SU-DHL-6 (cell line): ENCODE measurements around the gene TUBB2B.

Source experiments
- H2AFZ ChIP-seq: fragments of 200-600 bp; sonication (generic); 2 replicates; pipeline ENCODE4 v1.6.1; 2014; ENCODE audit warnings: low read depth, mild to moderate bottlenecking, moderate library complexity, mixed read lengths, antibody characterized with exemption, low read length; ENCODE audit not compliant: severe bottlenecking
- H3F3A ChIP-seq: fragments of 200-600 bp; shearing (Covaris generic); 2 replicates; pipeline ENCODE4 v1.6.0; 2016; ENCODE audit warnings: antibody characterized with exemption, mild to moderate bottlenecking; ENCODE audit not compliant: insufficient read depth
- H3K27ac ChIP-seq: fragments of 200-600 bp; sonication (generic); 2 replicates; pipeline ENCODE4 v1.5.1; 2016; ENCODE audit warnings: low read depth, mild to moderate bottlenecking, low read length, moderate library complexity, mixed read lengths
- H3K27me3 ChIP-seq: fragments of 200-600 bp; sonication (generic), shearing (Covaris generic); 2 replicates; pipeline ENCODE4 v1.6.0; 2014; ENCODE audit warnings: mild to moderate bottlenecking, low read length
- H3K36me3 ChIP-seq: fragments of 200-600 bp; sonication (generic); 2 replicates; pipeline ENCODE4 v1.6.1; 2014; ENCODE audit warnings: mild to moderate bottlenecking, low read length, mixed read lengths
- H3K4me2 ChIP-seq: fragments of 300-600, 200-600 bp; shearing (Covaris generic), sonication (generic); 2 replicates; pipeline ENCODE4 v1.6.0; 2014; ENCODE audit warnings: low read length, low read depth, mild to moderate bottlenecking; ENCODE audit not compliant: poor library complexity, severe bottlenecking
- H3K4me3 ChIP-seq: fragments of 200-600 bp; sonication (generic); 2 replicates; pipeline ENCODE4 v1.5.1; 2014; ENCODE audit warnings: antibody characterized with exemption, low read length, mild to moderate bottlenecking, mixed read lengths; ENCODE audit not compliant: insufficient read depth, poor library complexity, severe bottlenecking
- H3K79me2 ChIP-seq: fragments of 200-600 bp; sonication (generic); 2 replicates; pipeline ENCODE4 v1.6.1; 2014; ENCODE audit warnings: mild to moderate bottlenecking, low read length, moderate library complexity; ENCODE audit not compliant: insufficient read depth
- H3K9ac ChIP-seq: fragments of 200-600 bp; sonication (generic); 2 replicates; pipeline ENCODE4 v1.7.0; 2014; ENCODE audit warnings: mild to moderate bottlenecking, low read length
- H3K9me2 ChIP-seq: fragments of 200-600 bp; sonication (generic); replicated peaks from 2 replicates; pipeline ENCODE4 v1.6.1; 2014; ENCODE audit warnings: low read length; ENCODE audit not compliant: insufficient read depth
- H3K9me3 ChIP-seq: fragments of 200-600 bp; sonication (generic); 2 replicates; pipeline ENCODE4 v1.6.1; 2014; ENCODE audit warnings: low read length, mixed read lengths; ENCODE audit not compliant: insufficient read depth
- H4K20me1 ChIP-seq: fragments of 200-600 bp; sonication (generic); 2 replicates; pipeline ENCODE4 v1.6.1; 2014; ENCODE audit warnings: low read depth, mild to moderate bottlenecking, antibody characterized with exemption, low read length, moderate library complexity, mixed read lengths
- EZH2phosphoT487 ChIP-seq: fragments of 200-600 bp; sonication (generic), shearing (Covaris generic); conservative IDR thresholded peaks from 2 replicates; pipeline ENCODE4 v1.6.1; 2018; ENCODE audit warnings: mild to moderate bottlenecking, antibody characterized with exemption, low read length, moderate library complexity, mixed read lengths
- TF ChIP-seq, protein P1 (sequence below): fragments of 200-600 bp; sonication (generic); IDR thresholded peaks from one replicate; pipeline ENCODE4 v1.5.1; 2017; ENCODE audit warnings: antibody characterized with exemption, mild to moderate bottlenecking, low read length, moderate library complexity; ENCODE audit not compliant: insufficient read depth, poor library complexity, severe bottlenecking

The TUBB2B gene

GRCh38 chr6:3263096-3263495 is 35.6 kb upstream of the TUBB2B start:
- H4K20me1 ChIP-seq, result peaks cover 4% of the 10 kb centered on the region; the same call in 1 of the 2 replicates
- H3K79me2 ChIP-seq, result peaks cover 83% of the 10 kb centered on the region
- H3K4me3 ChIP-seq, result no peak overlapping the region
- TF ChIP-seq EZH2phosphoT487, result no peak
- TF ChIP-seq, protein P1, sequence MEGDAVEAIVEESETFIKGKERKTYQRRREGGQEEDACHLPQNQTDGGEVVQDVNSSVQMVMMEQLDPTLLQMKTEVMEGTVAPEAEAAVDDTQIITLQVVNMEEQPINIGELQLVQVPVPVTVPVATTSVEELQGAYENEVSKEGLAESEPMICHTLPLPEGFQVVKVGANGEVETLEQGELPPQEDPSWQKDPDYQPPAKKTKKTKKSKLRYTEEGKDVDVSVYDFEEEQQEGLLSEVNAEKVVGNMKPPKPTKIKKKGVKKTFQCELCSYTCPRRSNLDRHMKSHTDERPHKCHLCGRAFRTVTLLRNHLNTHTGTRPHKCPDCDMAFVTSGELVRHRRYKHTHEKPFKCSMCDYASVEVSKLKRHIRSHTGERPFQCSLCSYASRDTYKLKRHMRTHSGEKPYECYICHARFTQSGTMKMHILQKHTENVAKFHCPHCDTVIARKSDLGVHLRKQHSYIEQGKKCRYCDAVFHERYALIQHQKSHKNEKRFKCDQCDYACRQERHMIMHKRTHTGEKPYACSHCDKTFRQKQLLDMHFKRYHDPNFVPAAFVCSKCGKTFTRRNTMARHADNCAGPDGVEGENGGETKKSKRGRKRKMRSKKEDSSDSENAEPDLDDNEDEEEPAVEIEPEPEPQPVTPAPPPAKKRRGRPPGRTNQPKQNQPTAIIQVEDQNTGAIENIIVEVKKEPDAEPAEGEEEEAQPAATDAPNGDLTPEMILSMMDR, result no peak
- no peaks in the 10 kb centered on the region for H3K9me3 ChIP-seq
- H3K27me3 ChIP-seq, result no peaks in the 10 kb centered on the region
- H3K27ac ChIP-seq, result no peak overlapping the region
- no peaks in the 10 kb centered on the region for H3K9me2 ChIP-seq
- H3F3A ChIP-seq, result no peaks in the 10 kb centered on the region
- H3K36me3 ChIP-seq, result 0 out of 2 replicates have a peak, but pooled peaks cover 2% of the 10 kb centered on the region
- no peak overlapping the region for H3K4me2 ChIP-seq
- no peak overlapping the region for H3K9ac ChIP-seq
- no peak overlapping the region for H2AFZ ChIP-seq

DNA sequence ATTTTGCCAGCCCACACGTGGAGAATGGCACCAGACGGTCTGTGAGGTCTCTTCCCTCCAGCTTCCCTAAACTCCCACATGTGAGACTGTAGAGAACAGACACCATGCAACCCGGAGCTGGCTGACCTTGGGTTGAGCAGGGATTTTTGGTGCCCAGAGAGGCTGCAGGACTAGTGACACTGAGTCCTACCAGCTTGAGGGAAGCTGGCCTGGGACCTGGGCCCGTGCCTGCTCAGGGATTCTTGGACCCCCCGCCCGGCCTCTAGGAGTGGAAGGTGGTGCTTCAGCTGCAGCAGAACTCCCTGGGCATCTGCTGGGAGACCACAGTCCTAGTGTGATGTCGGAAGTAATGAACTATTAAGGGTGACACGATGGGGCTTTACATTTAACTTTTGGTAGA is 34.5 kb upstream of the TUBB2B start:
- Histone ChIP-seq H3K9me3 (no peaks in the 10 kb centered on the region), H3K36me3 (0 out of 2 replicates have a peak, but pooled peaks cover 2% of the 10 kb centered on the region), H3K9me2 (no peaks in the 10 kb centered on the region), H3K4me3 (no peak overlapping the region), H4K20me1 (peaks cover 4% of the 10 kb centered on the region; the same call in 1 of the 2 replicates), H3K4me2 (no peak overlapping the region), H3K27me3 (no peaks in the 10 kb centered on the region), H3K9ac (no peak overlapping the region), H2AFZ (no peak overlapping the region), H3F3A (no peaks in the 10 kb centered on the region), H3K79me2 (peaks cover 77% of the 10 kb centered on the region), H3K27ac (no peak overlapping the region)
- TF ChIP-seq, protein P1, result no peak
- TF ChIP-seq EZH2phosphoT487, result no peak

GRCh38 chr6:3261518-3261820 is 34.0 kb upstream of the TUBB2B start:
- H3K9me3 ChIP-seq, result no peaks in the 10 kb centered on the region
- no peak overlapping the region for H3K27ac ChIP-seq
- H3K4me3 ChIP-seq, result no peak overlapping the region
- no peaks in the 10 kb centered on the region for H3F3A ChIP-seq
- H3K36me3 ChIP-seq, result 0 out of 2 replicates have a peak, but pooled peaks cover 2% of the 10 kb centered on the region
- peaks cover 4% of the 10 kb centered on the region; the same call in 1 of the 2 replicates for H4K20me1 ChIP-seq
- no peak for TF ChIP-seq EZH2phosphoT487
- TF ChIP-seq, protein P1, result no peak
- H3K4me2 ChIP-seq, result peak overlapping the region; percentile 57
- H3K79me2 ChIP-seq, result peaks cover 76% of the 10 kb centered on the region
- H3K9me2 ChIP-seq, result no peaks in the 10 kb centered on the region
- H2AFZ ChIP-seq, result no peak overlapping the region
- H3K27me3 ChIP-seq, result no peaks in the 10 kb centered on the region
- no peak overlapping the region; the same call in 1 of the 2 replicates for H3K9ac ChIP-seq
